ENCODE measurements around the gene SFRP5.

- TF ChIP-seq CTCF (IDR thresholded peaks at IDR 0.05): no peak
- TF ChIP-seq NR1H2 (CRISPR knock-in tag; IDR thresholded peaks at IDR 0.05): no peak
- no peak for TF ChIP-seq ZSCAN18 (CRISPR knock-in tag; IDR thresholded peaks at IDR 0.05)
- no peak for TF ChIP-seq ZNF423 (CRISPR knock-in tag; IDR thresholded peaks at IDR 0.05)
- TF ChIP-seq CREM (CRISPR knock-in tag; IDR thresholded peaks at IDR 0.05): no peak
- TF ChIP-seq JUN (CRISPR knock-in tag; IDR thresholded peaks at IDR 0.05): no peak
- no peak for TF ChIP-seq ESRRA (CRISPR knock-in tag; IDR thresholded peaks at IDR 0.05; ENCODE audit: borderline replicate concordance)
- no peak for TF ChIP-seq ZNF671 (CRISPR knock-in tag; IDR thresholded peaks at IDR 0.05)
- no peak for TF ChIP-seq PREB (CRISPR knock-in tag; IDR thresholded peaks at IDR 0.05; ENCODE audit: borderline replicate concordance)
- no peak for TF ChIP-seq MLX (CRISPR knock-in tag; IDR thresholded peaks at IDR 0.05)
- no peak for TF ChIP-seq ZNF263 (CRISPR knock-in tag; IDR thresholded peaks at IDR 0.05; ENCODE audit: low read depth)
- TF ChIP-seq USF2 (CRISPR knock-in tag; IDR thresholded peaks at IDR 0.05): no peak
- TF ChIP-seq CREB1 (CRISPR knock-in tag; IDR thresholded peaks at IDR 0.05): no peak
Measured at GRCh38 chr10:97770255-97770654, 1.5 kb downstream of the SFRP5 start.
